Fibroblast of lung (primary cell): ENCODE results near the gene DGKQ. TPM values are rescaled to one million over a fixed set of nuclear protein-coding genes. Genes with fewer than 3 reads are reported as not detected.

Source experiments
- DNase-seq, 2 donors: peaks; one replicate each; pipeline versions ENCODE4 v3.0.0 to v3.0.0-alpha.2; 2010; ENCODE audit warnings: low read depth in 2 of 2
- H2AFZ ChIP-seq: 2 replicates; pipeline ENCODE4 v1.5.1; 2012; ENCODE audit warnings: low read length, control low read depth, inconsistent platforms
- H3K27ac ChIP-seq: 2 replicates; pipeline ENCODE4 v1.5.1; 2011; ENCODE audit warnings: low read length, control low read depth; ENCODE audit not compliant: insufficient read depth
- H3K27me3 ChIP-seq: 2 replicates; pipeline ENCODE4 v1.5.1; 2011; ENCODE audit warnings: mild to moderate bottlenecking, low read length; ENCODE audit not compliant: control insufficient read depth, insufficient read depth
- H3K36me3 ChIP-seq: 2 replicates; pipeline ENCODE4 v1.5.1; 2011; ENCODE audit warnings: low read length; ENCODE audit not compliant: control insufficient read depth, insufficient read depth
- H3K4me1 ChIP-seq: 2 replicates; pipeline ENCODE4 v1.5.1; 2011; ENCODE audit warnings: low read length; ENCODE audit not compliant: control insufficient read depth, insufficient read depth; ENCODE audit errors: extremely low read depth
- H3K4me2 ChIP-seq: 2 replicates; pipeline ENCODE4 v1.5.1; 2011; ENCODE audit warnings: low read length, control low read depth; ENCODE audit not compliant: insufficient read depth; ENCODE audit errors: extremely low read depth
- H3K4me3 ChIP-seq, 4 experiments: fragments of 200-600 bp in 1 of 4; sonication (generic) in 1 of 4; replicated peaks in 1 of 4; 2 replicates each; pipeline ENCODE4 v1.5.1; 2011 to 2016; ENCODE audit warnings: low read length in 4 of 4, low read depth in 3 of 4, mild to moderate bottlenecking in 3 of 4, control low read depth in 2 of 4, inconsistent platforms in 1 of 4, mixed read lengths in 1 of 4; ENCODE audit not compliant: insufficient read depth in 1 of 4; ENCODE audit errors: control extremely low read depth in 1 of 4
- H3K79me2 ChIP-seq: 2 replicates; pipeline ENCODE4 v1.5.1; 2012; ENCODE audit warnings: mild to moderate bottlenecking, low read length, inconsistent platforms; ENCODE audit not compliant: control insufficient read depth, insufficient read depth
- H3K9ac ChIP-seq: 2 replicates; pipeline ENCODE4 v1.5.1; 2011; ENCODE audit warnings: mild to moderate bottlenecking, low read length, control low read depth; ENCODE audit not compliant: insufficient read depth
- H3K9me3 ChIP-seq: 2 replicates; pipeline ENCODE4 v1.5.1; 2012; ENCODE audit warnings: low read depth, low read length; ENCODE audit not compliant: control insufficient read depth, insufficient read depth
- H4K20me1 ChIP-seq: 2 replicates; pipeline ENCODE4 v1.5.1; 2011; ENCODE audit warnings: low read length; ENCODE audit not compliant: control insufficient read depth, insufficient read depth; ENCODE audit errors: extremely low read depth
- EZH2 ChIP-seq: IDR thresholded peaks from 2 replicates; pipeline ENCODE4 v1.5.1; 2012; ENCODE audit warnings: low read length, control low read depth, mild to moderate bottlenecking; ENCODE audit errors: missing control alignments
- polyA plus RNA-seq, 2 donors: library from polyadenylated mRNA; depleted of rRNA in 1 of 2; stranded (reverse) in 1 of 2; unstranded in 1 of 2; fragments of >200 nt; gene quantifications; 2 replicates each; pipeline ENCODE4 v1.2.1, GENCODE V29; 2011 to 2012; ENCODE audit warnings: missing spikeins in 1 of 2
- total RNA-seq: library from RNA; depleted of rRNA; stranded (reverse); fragments of >200 nt; gene quantifications from 2 replicates; pipeline ENCODE4 v1.2.1, GENCODE V29; 2014
- TF ChIP-seq, protein P1 (sequence below), 2 donors: IDR thresholded peaks in 1 of 2; conservative IDR thresholded peaks in 1 of 2; 1 replicate in 1 of 2; 2 replicates in 1 of 2; pipeline ENCODE4 v1.5.1; 2011 to 2012; ENCODE audit warnings: low read length in 2 of 2, control low read depth in 1 of 2, inconsistent platforms in 1 of 2, low read depth in 1 of 2, mild to moderate bottlenecking in 1 of 2

The DGKQ gene
- total and polyA plus RNA-seq, 2 donors (not counting 1 experiment from before 2014, with no cell fraction given), result 2.1 to 13.2 TPM

DNA sequence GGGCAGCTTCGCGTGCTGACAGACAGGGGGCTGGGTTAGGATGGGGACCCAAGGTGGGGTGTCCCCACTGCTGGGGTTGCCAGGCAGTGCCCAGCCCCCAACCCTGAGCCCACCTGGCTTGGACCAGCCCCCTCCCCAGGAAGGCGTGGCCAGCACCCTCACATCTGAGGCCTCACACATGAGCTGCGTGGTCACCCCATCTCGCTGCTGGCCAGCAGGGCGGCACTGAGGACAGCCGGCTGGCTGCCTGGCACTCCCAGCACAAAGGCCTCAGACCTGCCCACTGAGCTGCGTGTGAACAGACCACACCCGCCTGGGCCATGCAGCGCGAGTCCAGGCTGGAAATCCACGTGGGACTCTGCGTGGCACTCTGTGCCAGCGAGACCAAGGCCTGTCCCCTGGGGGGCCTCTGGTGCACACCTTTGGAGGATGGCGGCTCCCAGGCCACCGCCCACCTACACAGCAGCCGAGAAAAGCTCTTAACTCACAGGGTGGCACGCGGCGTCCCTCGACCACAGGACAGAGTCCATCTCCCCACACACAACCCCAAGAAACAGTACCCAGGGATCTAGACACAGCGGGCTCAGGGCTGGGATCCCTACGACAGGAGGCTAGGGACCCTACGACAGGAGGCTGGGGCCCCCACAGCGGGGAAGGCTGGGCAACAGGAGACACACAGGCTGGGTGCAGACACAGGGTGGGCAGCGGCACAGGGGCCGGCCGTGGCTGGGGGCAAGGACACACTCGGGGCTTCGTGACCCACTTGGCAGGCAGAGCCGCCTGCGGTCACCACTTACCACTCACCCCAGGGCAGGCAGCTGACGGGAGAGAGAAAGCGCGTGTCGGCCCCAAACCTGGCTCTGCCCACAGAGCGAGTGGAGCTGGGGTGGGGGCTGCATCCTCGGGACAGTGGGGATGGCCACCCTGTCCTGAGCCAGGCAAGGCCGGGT, 9.8 kb downstream of the DGKQ start:
- H3K9me3 ChIP-seq, result no peaks in the 10 kb centered on the region
- DNase-seq, result no peak
- H2AFZ ChIP-seq, result no peak overlapping the region

DNA sequence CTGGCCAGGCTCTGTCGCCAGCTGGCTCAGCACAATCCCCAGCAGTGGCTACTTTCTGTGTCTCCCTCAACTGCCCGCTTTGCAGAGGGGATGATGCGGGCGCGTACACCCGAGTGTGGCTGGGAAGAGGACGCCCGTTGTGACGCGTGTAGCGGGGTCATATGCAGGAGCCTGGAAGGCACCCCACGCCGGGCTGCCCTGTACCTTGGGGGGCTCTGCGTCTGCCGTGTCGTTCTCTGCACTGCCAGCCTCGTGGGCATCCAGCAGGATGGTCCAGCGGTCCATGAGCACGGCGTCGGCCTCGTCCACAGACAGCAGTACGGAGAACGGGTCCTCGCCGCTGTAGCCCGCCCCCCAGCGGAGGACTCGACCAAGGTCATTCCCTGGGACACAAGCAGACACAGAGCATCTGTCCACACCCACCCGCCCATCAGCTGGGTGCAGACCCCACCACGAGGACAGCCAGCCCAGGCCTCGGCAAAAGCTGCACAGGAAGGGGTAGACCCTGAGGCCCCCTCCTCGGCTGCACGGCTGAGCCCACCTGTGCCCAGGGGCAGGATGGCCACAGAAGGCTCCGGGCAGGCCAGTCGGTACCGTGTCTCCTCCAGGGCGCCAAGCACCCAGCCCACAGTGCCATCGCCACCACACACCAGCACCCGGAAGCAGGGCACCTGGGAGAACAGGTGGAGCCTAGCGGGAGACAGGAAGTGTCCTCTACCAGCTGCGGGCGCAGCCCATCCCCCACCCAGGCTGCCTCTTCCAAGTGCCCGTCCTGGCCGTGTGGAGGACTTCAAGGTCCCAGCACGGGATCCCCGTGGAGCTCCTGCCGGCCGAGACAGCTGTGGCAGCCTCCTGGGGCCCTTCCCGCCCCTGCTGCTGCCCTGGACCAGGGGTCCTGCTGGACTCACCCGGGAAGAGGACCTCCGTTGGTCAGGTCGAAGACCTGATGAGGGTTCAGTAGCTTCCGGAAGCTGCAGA, 10.8 kb downstream of the DGKQ start:
- no peak for DNase-seq
- TF ChIP-seq, protein P1, sequence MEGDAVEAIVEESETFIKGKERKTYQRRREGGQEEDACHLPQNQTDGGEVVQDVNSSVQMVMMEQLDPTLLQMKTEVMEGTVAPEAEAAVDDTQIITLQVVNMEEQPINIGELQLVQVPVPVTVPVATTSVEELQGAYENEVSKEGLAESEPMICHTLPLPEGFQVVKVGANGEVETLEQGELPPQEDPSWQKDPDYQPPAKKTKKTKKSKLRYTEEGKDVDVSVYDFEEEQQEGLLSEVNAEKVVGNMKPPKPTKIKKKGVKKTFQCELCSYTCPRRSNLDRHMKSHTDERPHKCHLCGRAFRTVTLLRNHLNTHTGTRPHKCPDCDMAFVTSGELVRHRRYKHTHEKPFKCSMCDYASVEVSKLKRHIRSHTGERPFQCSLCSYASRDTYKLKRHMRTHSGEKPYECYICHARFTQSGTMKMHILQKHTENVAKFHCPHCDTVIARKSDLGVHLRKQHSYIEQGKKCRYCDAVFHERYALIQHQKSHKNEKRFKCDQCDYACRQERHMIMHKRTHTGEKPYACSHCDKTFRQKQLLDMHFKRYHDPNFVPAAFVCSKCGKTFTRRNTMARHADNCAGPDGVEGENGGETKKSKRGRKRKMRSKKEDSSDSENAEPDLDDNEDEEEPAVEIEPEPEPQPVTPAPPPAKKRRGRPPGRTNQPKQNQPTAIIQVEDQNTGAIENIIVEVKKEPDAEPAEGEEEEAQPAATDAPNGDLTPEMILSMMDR (conservative IDR thresholded peaks at IDR 0.05 in 1 of 2, IDR thresholded peaks at IDR 0.05 in 1 of 2; ENCODE audit: low read depth in 1 of 2, low read length in 2 of 2), result no peak
- TF ChIP-seq EZH2, result no peak
- H2AFZ ChIP-seq, result no peak overlapping the region
- H3K9me3 ChIP-seq, result no peaks in the 10 kb centered on the region
- no peaks in the 10 kb centered on the region for H3K4me1 ChIP-seq
- H3K27ac ChIP-seq, result no peak overlapping the region
- H4K20me1 ChIP-seq, result no peaks in the 10 kb centered on the region
- H3K9ac ChIP-seq, result no peak overlapping the region
- no peaks in the 10 kb centered on the region for H3K79me2 ChIP-seq
- peaks cover 17% of the 10 kb centered on the region for H3K36me3 ChIP-seq
- H3K4me3 ChIP-seq, result no peak overlapping the region
- no peak overlapping the region for H3K4me2 ChIP-seq
- H3K27me3 ChIP-seq, result no peaks in the 10 kb centered on the region

More for the DNA sequence above, 9.8 kb downstream of the DGKQ start:
- no peaks in the 10 kb centered on the region for H3K4me1 ChIP-seq
- H3K4me3 ChIP-seq, result no peak overlapping the region
- H3K9ac ChIP-seq, result no peak overlapping the region
- TF ChIP-seq EZH2, result no peak
- TF ChIP-seq, protein P1 (conservative IDR thresholded peaks at IDR 0.05 in 1 of 2, IDR thresholded peaks at IDR 0.05 in 1 of 2; ENCODE audit: low read depth in 1 of 2, low read length in 2 of 2), result no peak
- H4K20me1 ChIP-seq, result no peaks in the 10 kb centered on the region
- no peak overlapping the region for H3K27ac ChIP-seq
- H3K79me2 ChIP-seq, result no peaks in the 10 kb centered on the region
- H3K4me2 ChIP-seq, result no peak overlapping the region
- H3K36me3 ChIP-seq, result peaks cover 17% of the 10 kb centered on the region
- H3K27me3 ChIP-seq, result no peaks in the 10 kb centered on the region
